NCI-H1417 treated with DMSO at 0.1 percent for 48 hours (cell line): ENCODE measurements around the gene FAM169A.
"Not testable (repeated sequence)": the region's sequence is repeated elsewhere in the genome, so short reads cannot be mapped to it uniquely, and the experiment has no call there.

Experiments
- DNase-seq: peaks from one replicate; lab custom pipeline; 2025; lab: John Stamatoyannopoulos, UW

Gene FAM169A

GRCh38 chr5:74865804-74866595 is at the start of gene FAM169A:
Gene FAM169A, minus strand, starts transcription at chr5:74866387. Its CDS starts 24,711 bp downstream, at chr5:74841676.
- no peak for DNase-seq

- no peak for DNase-seq
These were observed 49.3 kb upstream of the FAM169A start for GRCh38 chr5:74915488-74915887.

- not testable (repeated sequence) for DNase-seq
These were observed 45.2 kb upstream of the FAM169A start for GRCh38 chr5:74911421-74911820.

- not testable (repeated sequence) for DNase-seq
These were observed 43.7 kb upstream of the FAM169A start for GRCh38 chr5:74909888-74910287.

- DNase-seq, result not testable (repeated sequence)
These were observed 42.0 kb upstream of the FAM169A start for GRCh38 chr5:74908237-74908636.

GRCh38 chr5:74904713-74905112 is 38.5 kb upstream of the FAM169A start:
- not testable (repeated sequence) for DNase-seq

- DNase-seq, result no peak
These were observed 37.1 kb upstream of the FAM169A start for GRCh38 chr5:74903165-74903787.

GRCh38 chr5:74897049-74897448 is 30.9 kb upstream of the FAM169A start:
- DNase-seq, result no peak

- DNase-seq, result no peak
These were observed 29.7 kb upstream of the FAM169A start for GRCh38 chr5:74895906-74896305.

- DNase-seq, result no peak
These were observed 28.2 kb upstream of the FAM169A start for GRCh38 chr5:74894351-74894750.

GRCh38 chr5:74892921-74893320 is 26.7 kb upstream of the FAM169A start:
- DNase-seq, result no peak

- DNase-seq, result no peak
These were observed 23.4 kb upstream of the FAM169A start for GRCh38 chr5:74889523-74890105.

GRCh38 chr5:74888117-74888516 is 21.9 kb upstream of the FAM169A start:
- DNase-seq, result no peak

GRCh38 chr5:74885170-74885569 is 19.0 kb upstream of the FAM169A start:
- DNase-seq, result no peak

- not testable (repeated sequence) for DNase-seq
These were observed 16.4 kb upstream of the FAM169A start for GRCh38 chr5:74882379-74883134.

- DNase-seq, result no peak
These were observed 11.6 kb upstream of the FAM169A start for GRCh38 chr5:74877624-74878304.

GRCh38 chr5:74875994-74876791 is 10.0 kb upstream of the FAM169A start:
- DNase-seq, result no peak

GRCh38 chr5:74873525-74874249 is 7.5 kb upstream of the FAM169A start:
- no peak for DNase-seq

GRCh38 chr5:74870299-74871067 is 4.3 kb upstream of the FAM169A start:
- no peak for DNase-seq
